GM13976 (cell line): Measurements from ENCODE around the gene GAB2.

ENCODE experiments used
- DNase-seq: peaks from one replicate; pipeline ENCODE4 v3.0.0; 2012; ENCODE audit warnings: low spot score
- in situ Hi-C: fragments of 300-500 bp; cut with MboI; formaldehyde crosslinking; loops from one replicate; pipeline ENCODE4 v1.12.0; 2022; ENCODE audit warnings: low sequenced_read_pairs, mixed read lengths, inconsistent platforms; ENCODE audit not compliant: unreplicated experiment
- TF ChIP-seq, protein P1 (sequence below): IDR thresholded peaks from 2 replicates; pipeline ENCODE4 v1.5.1; 2012; ENCODE audit warnings: borderline replicate concordance, mild to moderate bottlenecking; ENCODE audit not compliant: insufficient read depth; ENCODE audit errors: extremely low read depth, missing control alignments, control extremely low read depth

The GAB2 gene

DNA sequence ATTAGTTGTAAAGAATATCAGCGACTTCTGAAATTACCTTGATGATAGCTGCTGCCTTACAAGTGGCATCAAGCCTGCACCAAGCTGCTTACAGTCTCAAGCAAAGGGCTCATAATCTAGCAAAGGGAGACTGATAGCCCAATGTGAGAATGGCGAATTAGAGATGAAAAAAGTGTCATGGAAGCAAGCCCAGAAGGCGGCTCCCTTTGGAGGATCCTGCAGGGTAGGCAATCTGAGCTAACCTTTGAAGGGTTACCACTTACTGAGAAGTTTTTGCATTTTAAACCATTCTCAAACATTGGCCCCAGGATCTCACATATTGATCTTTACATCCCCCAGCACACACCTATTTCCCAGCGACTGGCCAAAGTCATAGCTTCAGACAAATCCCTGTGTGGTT is 18.5 kb downstream of the GAB2 start:
- in situ Hi-C loops: no loop called here
- TF ChIP-seq, protein P1, sequence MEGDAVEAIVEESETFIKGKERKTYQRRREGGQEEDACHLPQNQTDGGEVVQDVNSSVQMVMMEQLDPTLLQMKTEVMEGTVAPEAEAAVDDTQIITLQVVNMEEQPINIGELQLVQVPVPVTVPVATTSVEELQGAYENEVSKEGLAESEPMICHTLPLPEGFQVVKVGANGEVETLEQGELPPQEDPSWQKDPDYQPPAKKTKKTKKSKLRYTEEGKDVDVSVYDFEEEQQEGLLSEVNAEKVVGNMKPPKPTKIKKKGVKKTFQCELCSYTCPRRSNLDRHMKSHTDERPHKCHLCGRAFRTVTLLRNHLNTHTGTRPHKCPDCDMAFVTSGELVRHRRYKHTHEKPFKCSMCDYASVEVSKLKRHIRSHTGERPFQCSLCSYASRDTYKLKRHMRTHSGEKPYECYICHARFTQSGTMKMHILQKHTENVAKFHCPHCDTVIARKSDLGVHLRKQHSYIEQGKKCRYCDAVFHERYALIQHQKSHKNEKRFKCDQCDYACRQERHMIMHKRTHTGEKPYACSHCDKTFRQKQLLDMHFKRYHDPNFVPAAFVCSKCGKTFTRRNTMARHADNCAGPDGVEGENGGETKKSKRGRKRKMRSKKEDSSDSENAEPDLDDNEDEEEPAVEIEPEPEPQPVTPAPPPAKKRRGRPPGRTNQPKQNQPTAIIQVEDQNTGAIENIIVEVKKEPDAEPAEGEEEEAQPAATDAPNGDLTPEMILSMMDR: no peak
- DNase-seq: no peak

DNA sequence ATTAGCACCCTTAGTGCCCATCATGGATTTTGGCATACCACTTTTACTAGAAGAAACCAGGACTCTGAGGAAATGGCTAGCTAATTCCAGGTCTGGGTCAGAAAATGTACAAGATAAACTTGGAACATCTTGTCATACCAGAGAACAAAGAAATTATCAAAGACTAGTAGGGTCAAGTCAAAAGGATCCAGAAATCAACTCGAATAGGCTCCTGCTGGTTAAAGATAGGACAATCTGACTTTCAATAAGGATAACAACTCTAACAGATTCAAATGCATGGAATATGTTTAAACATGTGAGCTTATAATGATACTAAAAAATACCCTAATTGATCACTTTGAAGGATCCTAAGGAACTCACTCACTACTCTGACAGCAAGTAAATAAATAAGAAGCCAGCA is 18.9 kb downstream of the GAB2 start:
- in situ Hi-C loops: no loop called here
- TF ChIP-seq, protein P1: no peak
- no peak for DNase-seq

DNA sequence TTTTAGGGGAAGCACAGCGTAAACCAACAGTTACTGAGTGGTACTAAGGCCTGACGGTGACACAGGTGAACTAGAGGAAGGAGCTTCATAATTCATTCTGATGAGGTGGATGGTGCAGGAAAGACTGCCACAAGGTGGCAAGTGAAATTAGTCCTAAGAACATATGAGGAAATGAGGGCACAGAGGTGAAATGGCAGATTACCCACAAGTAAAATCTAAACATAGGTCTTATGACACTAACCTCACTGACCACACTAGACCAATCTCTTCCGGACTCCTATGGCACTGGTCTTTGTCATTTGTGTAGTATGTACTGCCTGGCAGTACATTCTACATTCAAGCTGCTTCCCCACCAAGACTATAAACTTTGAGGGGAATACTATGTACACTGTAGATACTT is 20.2 kb downstream of the GAB2 start:
- no peak for DNase-seq
- TF ChIP-seq, protein P1: no peak
- in situ Hi-C loops: no loop called here

DNA sequence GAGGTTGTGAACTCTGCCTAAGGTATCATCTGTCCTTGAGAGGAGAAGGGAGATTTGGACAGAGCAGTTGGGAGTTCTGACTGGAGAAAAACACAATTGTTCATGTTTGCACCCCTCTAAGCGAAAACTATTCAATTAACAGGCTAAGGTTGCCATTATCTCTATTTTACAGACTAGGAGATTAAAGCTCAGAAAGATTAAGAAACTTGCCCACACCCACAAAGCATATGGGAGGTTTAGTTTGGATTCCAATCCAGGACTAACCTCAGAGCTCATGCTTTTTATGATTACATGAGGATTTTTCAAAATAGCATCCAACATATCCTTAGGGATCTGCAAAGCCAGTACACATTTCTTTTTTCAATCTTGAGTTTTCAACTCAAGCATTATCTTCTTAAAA is 22.0 kb downstream of the GAB2 start:
- TF ChIP-seq, protein P1: no peak
- in situ Hi-C loops: no loop called here
- no peak for DNase-seq

DNA sequence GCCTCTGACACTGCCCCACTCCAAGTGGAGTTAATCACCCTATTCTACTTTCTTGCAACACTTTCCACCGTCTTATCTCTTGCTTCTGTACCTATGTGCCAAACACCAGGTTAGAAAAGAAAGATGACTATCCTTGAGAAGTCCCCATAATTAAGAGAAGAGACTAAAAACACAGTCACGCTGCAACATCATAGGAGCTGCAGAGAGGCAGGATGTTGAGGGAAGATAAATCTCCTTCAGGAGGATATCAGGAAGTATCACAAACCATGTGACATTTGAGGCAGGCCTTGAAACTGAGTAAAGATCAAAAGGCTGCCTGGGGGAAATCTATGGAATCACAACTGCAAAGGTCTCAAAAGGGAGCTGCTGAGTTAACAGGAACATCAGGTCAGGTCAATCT is 24.8 kb downstream of the GAB2 start:
- in situ Hi-C loops: no loop called here
- TF ChIP-seq, protein P1: no peak
- no peak for DNase-seq

DNA sequence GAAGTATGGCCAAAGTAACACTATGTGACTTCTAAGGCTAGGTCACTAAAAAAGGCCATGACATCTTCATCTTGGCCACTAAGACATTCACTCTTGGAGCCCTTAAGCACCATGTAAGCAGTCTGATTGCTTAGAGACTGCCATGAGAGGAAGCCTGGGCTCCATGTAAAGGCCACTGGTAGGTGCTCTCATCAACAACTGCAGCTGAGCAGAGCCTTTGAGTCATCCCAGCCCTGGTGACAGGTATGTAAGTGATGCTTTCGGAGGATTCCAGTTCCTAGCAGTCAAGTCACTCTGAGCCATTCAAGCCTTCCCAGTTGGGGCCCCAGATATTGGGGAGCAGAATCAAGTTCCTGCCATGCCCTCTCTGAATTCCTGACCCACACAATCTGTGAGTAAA is 26.2 kb downstream of the GAB2 start:
- TF ChIP-seq, protein P1: no peak
- in situ Hi-C loops: no loop called here
- DNase-seq: no peak

DNA sequence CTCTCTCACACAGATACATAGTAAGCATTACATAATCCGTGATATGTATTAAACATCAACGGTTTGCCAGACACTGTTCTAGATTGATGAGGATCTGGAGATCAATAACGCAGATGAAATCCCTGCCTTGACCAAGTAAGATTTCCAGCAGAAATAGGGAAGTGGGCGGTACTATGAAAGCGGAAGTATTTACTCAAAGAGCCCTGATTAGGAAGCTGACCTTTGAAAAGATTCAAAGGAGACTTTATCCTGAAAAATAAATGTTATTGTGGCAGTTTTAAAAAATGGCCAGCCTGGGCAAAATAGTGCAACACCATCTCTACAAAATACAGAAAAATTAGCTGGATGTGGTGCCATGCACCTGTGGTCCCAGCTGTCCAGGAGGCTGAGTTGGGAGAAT is 26.8 kb downstream of the GAB2 start:
- TF ChIP-seq, protein P1: no peak
- in situ Hi-C loops: no loop called here
- DNase-seq: no peak
